OCI-LY7 (cell line): ENCODE results near the gene NIM1K.

Source experiments
- CTCF ChIP-seq: fragments of 200-600 bp; sonication (generic); conservative IDR thresholded peaks from 2 replicates; pipeline ENCODE4 v1.5.1; 2014; ENCODE audit warnings: mild to moderate bottlenecking, antibody characterized with exemption, low read length, moderate library complexity, mixed read lengths
- EZH2phosphoT487 ChIP-seq: fragments of 200-600 bp; sonication (generic); IDR thresholded peaks from 2 replicates; pipeline ENCODE4 v1.6.1; 2018; ENCODE audit warnings: low read depth, borderline replicate concordance, mild to moderate bottlenecking, mixed run types, antibody characterized with exemption, low read length, moderate library complexity, mixed read lengths

GRCh38 chr5:43155394-43156096, 36.5 kb upstream of the NIM1K start:
- no peak for TF ChIP-seq CTCF
- TF ChIP-seq EZH2phosphoT487, result no peak
